SJCRH30 (cell line): ENCODE measurements around the gene TLX2. TPM values are rescaled to one million over a fixed set of nuclear protein-coding genes. Genes with fewer than 3 reads are reported as not detected.

Source experiments
- DNase-seq, 2 experiments: peaks; one replicate each; pipeline ENCODE4 v3.0.0-alpha.2; 2015 to 2020
- H3K27ac ChIP-seq: fragments of 250-450 bp; sonication (Bioruptor Pico); 2 replicates; pipeline ENCODE4 v1.5.1; 2020; ENCODE audit warnings: mild to moderate bottlenecking, moderate library complexity
- H3K27me3 ChIP-seq: fragments of 250-450 bp; sonication (Bioruptor Pico); 2 replicates; pipeline ENCODE4 v1.5.1; 2020; ENCODE audit warnings: mild to moderate bottlenecking, moderate library complexity
- H3K36me3 ChIP-seq: fragments of 250-450 bp; sonication (Bioruptor Pico); 2 replicates; pipeline ENCODE4 v1.5.1; 2020; ENCODE audit warnings: mild to moderate bottlenecking, moderate library complexity
- H3K4me1 ChIP-seq: fragments of 250-450 bp; sonication (Bioruptor Pico); 2 replicates; pipeline ENCODE4 v1.5.1; 2020; ENCODE audit warnings: mild to moderate bottlenecking, moderate library complexity
- H3K4me3 ChIP-seq: fragments of 250-450 bp; sonication (Bioruptor Pico); 2 replicates; pipeline ENCODE4 v1.5.1; 2020; ENCODE audit warnings: mild to moderate bottlenecking, moderate library complexity
- H3K9me3 ChIP-seq: fragments of 250-450 bp; sonication (Bioruptor Pico); replicated peaks from 2 replicates; pipeline ENCODE4 v1.5.1; 2020; ENCODE audit warnings: mild to moderate bottlenecking, moderate library complexity
- total RNA-seq: library from RNA; depleted of rRNA; stranded (reverse); fragments of >200 nt; shearing (Covaris generic); gene quantifications from 2 replicates; pipeline ENCODE4 v1.2.3, GENCODE V29; 2014

Gene TLX2
- total RNA-seq, 1 experiment from 2014 or later: not detected

- Histone ChIP-seq H3K4me1 (peaks cover 18% of the 10 kb centered on the region), H3K27ac (peak overlapping the region; percentile 2; the same call in 1 of the 2 replicates), H3K27me3 (no peaks in the 10 kb centered on the region), H3K9me3 (no peaks in the 10 kb centered on the region), H3K36me3 (no peaks in the 10 kb centered on the region), H3K4me3 (peak overlapping the region; percentile 55)
- DNase-seq: peak; percentile 62 to 78
These were observed 34.9 kb downstream of the TLX2 start for GRCh38 chr2:74548900-74549826.

GRCh38 chr2:74550231-74550630 is 36.0 kb downstream of the TLX2 start:
- no peak for DNase-seq
- no peak overlapping the region for H3K27ac ChIP-seq
- no peak overlapping the region for H3K4me3 ChIP-seq
- H3K4me1 ChIP-seq: peaks cover 18% of the 10 kb centered on the region
- no peaks in the 10 kb centered on the region for H3K27me3 ChIP-seq
- no peaks in the 10 kb centered on the region for H3K9me3 ChIP-seq
- H3K36me3 ChIP-seq: no peaks in the 10 kb centered on the region

GRCh38 chr2:74551530-74551929 is 37.3 kb downstream of the TLX2 start:
- no peaks in the 10 kb centered on the region for H3K9me3 ChIP-seq
- DNase-seq: peak; percentile 59 to 80
- H3K4me3 ChIP-seq: no peak overlapping the region
- no peaks in the 10 kb centered on the region for H3K36me3 ChIP-seq
- peaks cover 18% of the 10 kb centered on the region for H3K4me1 ChIP-seq
- H3K27ac ChIP-seq: no peak overlapping the region
- no peaks in the 10 kb centered on the region for H3K27me3 ChIP-seq

- H3K27me3 ChIP-seq: no peaks in the 10 kb centered on the region
- no peak for DNase-seq
- no peaks in the 10 kb centered on the region for H3K9me3 ChIP-seq
- peak overlapping the region; percentile 61 for H3K4me3 ChIP-seq
- no peaks in the 10 kb centered on the region for H3K36me3 ChIP-seq
- peak overlapping the region; percentile 47; the same call in 1 of the 2 replicates for H3K27ac ChIP-seq
- H3K4me1 ChIP-seq: peaks cover 18% of the 10 kb centered on the region
These were observed 38.0 kb downstream of the TLX2 start for GRCh38 chr2:74551942-74552913.

GRCh38 chr2:74552914-74553811 is 38.9 kb downstream of the TLX2 start:
- DNase-seq: peak; percentile 47 to 62
- Histone ChIP-seq H3K27ac (peak overlapping the region; percentile 47; the same call in 1 of the 2 replicates), H3K36me3 (no peaks in the 10 kb centered on the region), H3K27me3 (no peaks in the 10 kb centered on the region), H3K4me3 (peak overlapping the region; percentile 61), H3K4me1 (peaks cover 14% of the 10 kb centered on the region), H3K9me3 (no peaks in the 10 kb centered on the region)

GRCh38 chr2:74553892-74554819 is 39.9 kb downstream of the TLX2 start, which contains the start of the genes DOK1 and LOXL3:
Gene DOK1, plus strand, starts transcription at chr2:74554720. Its CDS starts 35 bp downstream, at chr2:74554755.
Gene LOXL3, minus strand, starts transcription at chr2:74553942. Its CDS starts 1,308 bp downstream, at chr2:74552634.
- Histone ChIP-seq H3K27me3 (peaks cover 3% of the 10 kb centered on the region; the same call in 1 of the 2 replicates), H3K36me3 (no peaks in the 10 kb centered on the region), H3K4me3 (peak within 1 kb of the TSS; percentile 61), H3K27ac (peak within 1 kb of the TSS; percentile 47; the same call in 1 of the 2 replicates), H3K4me1 (peaks cover 10% of the 10 kb centered on the region), H3K9me3 (no peaks in the 10 kb centered on the region)
- DNase-seq: peak; percentile 81 to 83

- Histone ChIP-seq H3K27ac (no peak overlapping the region; the same call in 1 of the 2 replicates), H3K4me3 (peak overlapping the region; percentile 61), H3K36me3 (no peaks in the 10 kb centered on the region), H3K27me3 (peaks cover 7% of the 10 kb centered on the region), H3K9me3 (no peaks in the 10 kb centered on the region), H3K4me1 (peaks cover 10% of the 10 kb centered on the region)
- DNase-seq: no peak
These were observed 40.7 kb downstream of the TLX2 start for GRCh38 chr2:74554820-74555531.

GRCh38 chr2:74555610-74556103 is 41.4 kb downstream of the TLX2 start:
- H3K4me1 ChIP-seq: peaks cover 10% of the 10 kb centered on the region
- H3K27me3 ChIP-seq: peaks cover 14% of the 10 kb centered on the region
- H3K4me3 ChIP-seq: no peak overlapping the region
- no peak for DNase-seq
- no peaks in the 10 kb centered on the region for H3K36me3 ChIP-seq
- H3K27ac ChIP-seq: no peak overlapping the region
- H3K9me3 ChIP-seq: no peaks in the 10 kb centered on the region

- H3K27ac ChIP-seq: no peak overlapping the region
- DNase-seq: no peak
- no peaks in the 10 kb centered on the region for H3K9me3 ChIP-seq
- peaks cover 14% of the 10 kb centered on the region for H3K27me3 ChIP-seq
- H3K36me3 ChIP-seq: no peaks in the 10 kb centered on the region
- peaks cover 9% of the 10 kb centered on the region for H3K4me1 ChIP-seq
- no peak overlapping the region for H3K4me3 ChIP-seq
These were observed 41.9 kb downstream of the TLX2 start for GRCh38 chr2:74556159-74556558.

- Histone ChIP-seq H3K4me3 (no peak overlapping the region), H3K4me1 (peaks cover 2% of the 10 kb centered on the region), H3K27ac (no peak overlapping the region), H3K9me3 (no peaks in the 10 kb centered on the region), H3K36me3 (no peaks in the 10 kb centered on the region), H3K27me3 (peaks cover 20% of the 10 kb centered on the region)
- no peak for DNase-seq
These were observed 42.7 kb downstream of the TLX2 start for GRCh38 chr2:74556831-74557370.

GRCh38 chr2:74558284-74559230 is 44.3 kb downstream of the TLX2 start:
- H3K4me3 ChIP-seq: no peak overlapping the region
- H3K36me3 ChIP-seq: no peaks in the 10 kb centered on the region
- H3K4me1 ChIP-seq: no peaks in the 10 kb centered on the region
- no peak overlapping the region for H3K27ac ChIP-seq
- peaks cover 31% of the 10 kb centered on the region for H3K27me3 ChIP-seq
- H3K9me3 ChIP-seq: no peaks in the 10 kb centered on the region
- no peak for DNase-seq
